HepG2 (cell line): Measurements from ENCODE around the gene PRKAB1. TPM values are rescaled to one million over a fixed set of nuclear protein-coding genes. Genes with fewer than 3 reads are reported as not detected.

Experiments
- BRF2 ChIP-seq: sonication (generic); formaldehyde crosslinking; IDR thresholded peaks from 2 replicates; pipeline ENCODE4 v1.8.1; 2022; ENCODE audit warnings: mild to moderate bottlenecking, missing genetic modification reagents
- CBX1 ChIP-seq: IDR thresholded peaks from one replicate; pipeline ENCODE4 v1.6.1; 2016; ENCODE audit warnings: antibody characterized with exemption, low read depth
- CREM ChIP-seq, 2 experiments: sonication (generic) in 1 of 2; formaldehyde crosslinking in 1 of 2; IDR thresholded peaks; 2 replicates each; pipeline versions ENCODE4 v1.4.0 to v1.6.1; 2016 to 2020; ENCODE audit warnings: antibody characterized with exemption in 1 of 2, mild to moderate bottlenecking in 1 of 2, missing genetic modification reagents in 1 of 2
- GATAD2A ChIP-seq: IDR thresholded peaks from 2 replicates; pipeline ENCODE4 v1.6.1; 2016
- HINFP ChIP-seq: sonication (generic); formaldehyde crosslinking; IDR thresholded peaks from 2 replicates; pipeline ENCODE4 v1.4.0; 2020; ENCODE audit warnings: low read depth, mild to moderate bottlenecking, missing genetic modification reagents
- ISL2 ChIP-seq: sonication (generic); formaldehyde crosslinking; IDR thresholded peaks from 2 replicates; pipeline ENCODE4 v1.5.0; 2020; ENCODE audit warnings: missing genetic modification reagents
- MIXL1 ChIP-seq: IDR thresholded peaks from 2 replicates; pipeline ENCODE4 v1.6.1; 2016
- RXRB ChIP-seq: IDR thresholded peaks from 2 replicates; pipeline ENCODE4 v1.6.1; 2016; ENCODE audit warnings: borderline replicate concordance, missing genetic modification reagents, missing compliant biosample characterization
- SAP130 ChIP-seq: IDR thresholded peaks from 2 replicates; pipeline ENCODE4 v1.6.1; 2016; ENCODE audit warnings: low read depth
- SMYD3 ChIP-seq: sonication (generic); formaldehyde crosslinking; IDR thresholded peaks from 2 replicates; pipeline ENCODE4 v1.8.1; 2023; ENCODE audit warnings: mild to moderate bottlenecking, missing genetic modification reagents
- SRSF1 ChIP-seq: fragments of 200-400 bp; formaldehyde crosslinking; optimal IDR thresholded peaks from 2 replicates; pipeline ENCODE3; 2017; ENCODE audit warnings: mild to moderate bottlenecking, low read depth, low read length, moderate library complexity
- TBX2 ChIP-seq: sonication (generic); formaldehyde crosslinking; IDR thresholded peaks from 2 replicates; pipeline ENCODE4 v1.5.0; 2020; ENCODE audit warnings: missing genetic modification reagents, mild to moderate bottlenecking, borderline replicate concordance
- TCF12 ChIP-seq, 2 experiments: fragments of 450-650 bp in 1 of 2; sonication (generic) in 1 of 2; formaldehyde crosslinking in 1 of 2; IDR thresholded peaks; 2 replicates each; pipeline versions ENCODE4 v1.6.1 to v1.8.0; 2017 to 2022; ENCODE audit warnings: antibody characterized with exemption in 1 of 2, mild to moderate bottlenecking in 1 of 2, missing genetic modification reagents in 1 of 2, moderate library complexity in 1 of 2
- USF2 ChIP-seq, 2 experiments: sonication (generic) in 1 of 2; formaldehyde crosslinking in 1 of 2; IDR thresholded peaks; 2 replicates each; pipeline versions ENCODE4 v1.5.1 to v1.6.1; 2011 to 2020; ENCODE audit warnings: borderline replicate concordance in 1 of 2, low read depth in 1 of 2, low read length in 1 of 2, mild to moderate bottlenecking in 1 of 2, missing genetic modification reagents in 1 of 2, moderate library complexity in 1 of 2
- ZKSCAN1 ChIP-seq: fragments of 150-350 bp; IDR thresholded peaks from 2 replicates; pipeline ENCODE4 v1.6.1; 2014; ENCODE audit warnings: low read length
- ZNF121 ChIP-seq: sonication (generic); formaldehyde crosslinking; IDR thresholded peaks from 2 replicates; pipeline ENCODE4 v1.5.0; 2020; ENCODE audit warnings: mild to moderate bottlenecking, missing genetic modification reagents
- ZNF230 ChIP-seq: sonication (generic); formaldehyde crosslinking; IDR thresholded peaks from 2 replicates; pipeline ENCODE4 v1.4.0; 2020; ENCODE audit warnings: mild to moderate bottlenecking, missing genetic modification reagents
- ZNF232 ChIP-seq: sonication (generic); formaldehyde crosslinking; IDR thresholded peaks from 2 replicates; pipeline ENCODE4 v1.4.0; 2020; ENCODE audit warnings: missing genetic modification reagents, borderline replicate concordance
- ZNF317 ChIP-seq: sonication (generic); formaldehyde crosslinking; IDR thresholded peaks from 2 replicates; pipeline ENCODE4 v1.5.0; 2020; ENCODE audit warnings: mild to moderate bottlenecking, missing genetic modification reagents
- ZNF468 ChIP-seq: sonication (generic); formaldehyde crosslinking; IDR thresholded peaks from 2 replicates; pipeline ENCODE4 v1.8.0; 2022; ENCODE audit warnings: mild to moderate bottlenecking, moderate library complexity, missing genetic modification reagents
- ZNF557 ChIP-seq: sonication (generic); formaldehyde crosslinking; IDR thresholded peaks from 2 replicates; pipeline ENCODE4 v1.4.0; 2020; ENCODE audit warnings: missing genetic modification reagents
- ZNF660 ChIP-seq: sonication (generic); formaldehyde crosslinking; IDR thresholded peaks from 2 replicates; pipeline ENCODE4 v1.5.1; 2020; ENCODE audit warnings: mild to moderate bottlenecking, low read depth, missing genetic modification reagents, borderline replicate concordance
- ZNF7 ChIP-seq: IDR thresholded peaks from 2 replicates; pipeline ENCODE4 v1.6.1; 2016; ENCODE audit warnings: missing biosample characterization, missing genetic modification reagents
- ZNF879 ChIP-seq: sonication (generic); formaldehyde crosslinking; IDR thresholded peaks from 2 replicates; pipeline ENCODE4 v1.8.1; 2023; ENCODE audit warnings: missing genetic modification reagents
- polyA plus RNA-seq, 8 experiments: library from polyadenylated mRNA; depleted of rRNA in 3 of 8; stranded (reverse) in 7 of 8; unstranded in 1 of 8; fragments of >200 nt; fragmentation: Illumina TruSeq in 4 of 8; extraction: Trizol in 4 of 8; gene quantifications; 2 replicates each; pipeline versions ENCODE4 v1.2.1 to v1.2.3, GENCODE V29; 2011 to 2016; ENCODE audit warnings: low read depth in 4 of 8, missing spikeins in 1 of 8, mixed read lengths in 1 of 8; ENCODE audit not compliant: insufficient read depth in 1 of 8
- total RNA-seq, 5 experiments: library from RNA; depleted of rRNA; stranded (reverse); fragments of >200 nt; fragmentation: Illumina TruSeq; extraction: Trizol; gene quantifications; 2 replicates each; pipeline ENCODE4 v1.2.3, GENCODE V29; 2016; ENCODE audit warnings: low read depth in 1 of 5
- TF ChIP-seq, protein P1 (sequence below): sonication (generic); formaldehyde crosslinking; IDR thresholded peaks from 2 replicates; pipeline ENCODE4 v1.4.0; 2020; ENCODE audit warnings: mild to moderate bottlenecking, missing genetic modification reagents
- TF ChIP-seq, protein P2 (sequence below): sonication (generic); formaldehyde crosslinking; conservative IDR thresholded peaks from 2 replicates; pipeline ENCODE4 v1.4.0; 2020; ENCODE audit warnings: missing genetic modification reagents

Gene PRKAB1
- total and polyA plus RNA-seq, 2 of the 13 experiments (the other 11 are each of a cell fraction or from before 2014, with no cell fraction given), result 28.4 to 35.5 TPM

DNA sequence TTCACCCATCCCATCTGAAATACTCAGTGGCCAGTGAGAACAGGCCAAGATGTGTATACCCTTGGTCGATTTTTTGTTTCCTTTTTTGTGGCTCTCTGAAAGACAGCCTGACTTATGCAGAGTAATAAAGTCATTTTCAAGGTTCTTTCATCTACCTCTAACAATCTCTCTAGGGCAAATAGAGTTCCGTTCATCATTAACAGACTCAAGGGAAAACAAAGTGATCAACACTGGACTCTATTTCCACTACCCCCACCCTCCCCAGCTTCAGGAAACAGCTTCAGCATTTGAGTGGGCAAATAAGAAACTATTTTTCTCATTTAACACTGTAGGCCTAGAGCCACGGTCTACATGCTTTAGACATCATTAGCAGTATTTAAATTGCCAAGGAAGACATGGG is 15.9 kb downstream of the PRKAB1 start (continued):
- TF ChIP-seq USF2 (IDR thresholded peaks at IDR 0.05; ENCODE audit: low read depth, low read length) (no peak), USF2 (CRISPR knock-in tag; IDR thresholded peaks at IDR 0.05; ENCODE audit: borderline replicate concordance) (no peak), ZNF7 (CRISPR knock-in tag) (no peak), ZNF879 (CRISPR knock-in tag) (no peak), ZNF468 (CRISPR knock-in tag) (no peak), ZNF230 (no peak), SAP130 (CRISPR knock-in tag) (0 out of 2 replicates have a peak, but pooled peaks have one; percentile 20), MIXL1 (CRISPR knock-in tag) (peak; percentile 81), TBX2 (CRISPR knock-in tag) (peak; percentile 54; the same call in 1 of the 2 replicates), ISL2 (CRISPR knock-in tag) (no peak; the same call in 1 of the 2 replicates), ZNF232 (CRISPR knock-in tag) (peak; percentile 96; the same call in 1 of the 2 replicates), ZNF660 (CRISPR knock-in tag) (no peak), ZKSCAN1 (no peak), ZNF121 (CRISPR knock-in tag) (peak; percentile 12; the same call in 1 of the 2 replicates), CREM (IDR thresholded peaks at IDR 0.05) (peak; percentile 35; the same call in 1 of the 2 replicates), CREM (CRISPR knock-in tag; IDR thresholded peaks at IDR 0.05) (no peak), TCF12 (IDR thresholded peaks at IDR 0.05) (no peak), TCF12 (CRISPR knock-in tag; IDR thresholded peaks at IDR 0.05) (no peak), GATAD2A (CRISPR knock-in tag) (peak; percentile 81), SMYD3 (no peak), SRSF1 (no peak), ZNF557 (CRISPR knock-in tag) (0 out of 2 replicates have a peak, but pooled peaks have one; percentile 50), CBX1 (no peak), RXRB (peak; percentile 31; the same call in 1 of the 2 replicates), BRF2 (no peak), ZNF317 (CRISPR knock-in tag) (no peak), HINFP (CRISPR knock-in tag) (no peak)
- TF ChIP-seq, protein P1, sequence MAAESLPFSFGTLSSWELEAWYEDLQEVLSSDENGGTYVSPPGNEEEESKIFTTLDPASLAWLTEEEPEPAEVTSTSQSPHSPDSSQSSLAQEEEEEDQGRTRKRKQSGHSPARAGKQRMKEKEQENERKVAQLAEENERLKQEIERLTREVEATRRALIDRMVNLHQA (CRISPR knock-in tag), result no peak
- TF ChIP-seq, protein P2, sequence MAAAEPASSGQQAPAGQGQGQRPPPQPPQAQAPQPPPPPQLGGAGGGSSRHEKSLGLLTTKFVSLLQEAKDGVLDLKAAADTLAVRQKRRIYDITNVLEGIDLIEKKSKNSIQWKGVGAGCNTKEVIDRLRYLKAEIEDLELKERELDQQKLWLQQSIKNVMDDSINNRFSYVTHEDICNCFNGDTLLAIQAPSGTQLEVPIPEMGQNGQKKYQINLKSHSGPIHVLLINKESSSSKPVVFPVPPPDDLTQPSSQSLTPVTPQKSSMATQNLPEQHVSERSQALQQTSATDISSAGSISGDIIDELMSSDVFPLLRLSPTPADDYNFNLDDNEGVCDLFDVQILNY (CRISPR knock-in tag), result no peak
